Astrocyte (in vitro differentiated cells and primary cell): ENCODE results near the gene ADGRL1. TPM values are rescaled to one million over a fixed set of nuclear protein-coding genes. Genes with fewer than 3 reads are reported as not detected.

Source experiments
- DNase-seq: peaks from one replicate; pipeline ENCODE4 v3.0.0-alpha.2; 2010; ENCODE audit warnings: low read depth
- FAIRE-seq: peaks from 2 replicates; lab custom pipeline; 2011; peaks lifted over from hg19 to GRCh38; lab: Jason Lieb, UNC
- H2AFZ ChIP-seq: 2 replicates; pipeline ENCODE4 v1.6.0; 2012; ENCODE audit warnings: low read depth, low read length, inconsistent platforms
- H3K27ac ChIP-seq: 2 replicates; pipeline ENCODE4 v1.5.1; 2011; ENCODE audit warnings: low read depth, low read length, inconsistent platforms
- H3K27me3 ChIP-seq: 2 replicates; pipeline ENCODE4 v1.6.0; 2011; ENCODE audit warnings: low read length, inconsistent platforms; ENCODE audit not compliant: insufficient read depth
- H3K36me3 ChIP-seq: 2 replicates; pipeline ENCODE4 v1.5.1; 2011; ENCODE audit warnings: low read length, inconsistent platforms; ENCODE audit not compliant: insufficient read depth
- H3K4me1 ChIP-seq: 2 replicates; pipeline ENCODE4 v1.5.1; 2011; ENCODE audit warnings: low read length, inconsistent platforms; ENCODE audit not compliant: insufficient read depth
- H3K4me2 ChIP-seq: 2 replicates; pipeline ENCODE4 v1.6.0; 2012; ENCODE audit warnings: low read length, inconsistent platforms
- H3K4me3 ChIP-seq: 2 replicates; pipeline ENCODE4 v1.5.1; 2011; ENCODE audit warnings: low read depth, mild to moderate bottlenecking, low read length, inconsistent platforms; ENCODE audit not compliant: insufficient read depth
- H3K79me2 ChIP-seq: 2 replicates; pipeline ENCODE4 v1.6.0; 2012; ENCODE audit warnings: mild to moderate bottlenecking, low read length, inconsistent platforms; ENCODE audit not compliant: insufficient read depth
- H3K9ac ChIP-seq: 2 replicates; pipeline ENCODE4 v1.6.0; 2012; ENCODE audit warnings: mild to moderate bottlenecking, low read length, inconsistent platforms
- H3K9me3 ChIP-seq: 2 replicates; pipeline ENCODE4 v1.5.1; 2012; ENCODE audit warnings: low read depth, mild to moderate bottlenecking, low read length, inconsistent platforms; ENCODE audit not compliant: insufficient read depth
- H4K20me1 ChIP-seq: 2 replicates; pipeline ENCODE4 v1.6.0; 2012; ENCODE audit warnings: low read length, inconsistent platforms; ENCODE audit not compliant: insufficient read depth
- H3K27ac Mint-ChIP-seq: one replicate; pipeline ENCODE4 v1.8.0; 2021; ENCODE audit warnings: mild to moderate bottlenecking, mixed read lengths; ENCODE audit not compliant: unreplicated experiment
- H3K27me3 Mint-ChIP-seq: one replicate; pipeline ENCODE4 v1.8.0; 2021; ENCODE audit warnings: low read depth, mixed read lengths; ENCODE audit not compliant: unreplicated experiment
- H3K36me3 Mint-ChIP-seq: one replicate; pipeline ENCODE4 v1.8.0; 2021; ENCODE audit warnings: low read depth, mixed read lengths; ENCODE audit not compliant: unreplicated experiment
- H3K4me1 Mint-ChIP-seq: one replicate; pipeline ENCODE4 v1.8.0; 2021; ENCODE audit warnings: low read depth, mixed read lengths; ENCODE audit not compliant: unreplicated experiment
- H3K4me3 Mint-ChIP-seq: one replicate; pipeline ENCODE4 v1.8.0; 2021; ENCODE audit warnings: mild to moderate bottlenecking, moderate library complexity, mixed read lengths; ENCODE audit not compliant: unreplicated experiment
- H3K9me3 Mint-ChIP-seq: one replicate; pipeline ENCODE4 v1.8.0; 2021; ENCODE audit warnings: mild to moderate bottlenecking, mixed read lengths; ENCODE audit not compliant: unreplicated experiment
- EZH2 ChIP-seq: IDR thresholded peaks from 2 replicates; pipeline ENCODE4 v1.6.1; 2012; ENCODE audit warnings: mild to moderate bottlenecking, low read length, inconsistent platforms; ENCODE audit not compliant: insufficient read depth
- total RNA-seq: library from RNA; stranded (reverse); gene quantifications from 2 replicates; pipeline ENCODE4 v1.2.1, GENCODE V29; 2021
- TF ChIP-seq, protein P1 (sequence below): IDR thresholded peaks from 2 replicates; pipeline ENCODE4 v1.5.1; 2011; ENCODE audit warnings: low read depth, mild to moderate bottlenecking, inconsistent platforms, low read length, moderate library complexity; ENCODE audit not compliant: insufficient read depth

Gene ADGRL1
- total RNA-seq, 1 donor from 2014 or later = 40.9 TPM

DNA sequence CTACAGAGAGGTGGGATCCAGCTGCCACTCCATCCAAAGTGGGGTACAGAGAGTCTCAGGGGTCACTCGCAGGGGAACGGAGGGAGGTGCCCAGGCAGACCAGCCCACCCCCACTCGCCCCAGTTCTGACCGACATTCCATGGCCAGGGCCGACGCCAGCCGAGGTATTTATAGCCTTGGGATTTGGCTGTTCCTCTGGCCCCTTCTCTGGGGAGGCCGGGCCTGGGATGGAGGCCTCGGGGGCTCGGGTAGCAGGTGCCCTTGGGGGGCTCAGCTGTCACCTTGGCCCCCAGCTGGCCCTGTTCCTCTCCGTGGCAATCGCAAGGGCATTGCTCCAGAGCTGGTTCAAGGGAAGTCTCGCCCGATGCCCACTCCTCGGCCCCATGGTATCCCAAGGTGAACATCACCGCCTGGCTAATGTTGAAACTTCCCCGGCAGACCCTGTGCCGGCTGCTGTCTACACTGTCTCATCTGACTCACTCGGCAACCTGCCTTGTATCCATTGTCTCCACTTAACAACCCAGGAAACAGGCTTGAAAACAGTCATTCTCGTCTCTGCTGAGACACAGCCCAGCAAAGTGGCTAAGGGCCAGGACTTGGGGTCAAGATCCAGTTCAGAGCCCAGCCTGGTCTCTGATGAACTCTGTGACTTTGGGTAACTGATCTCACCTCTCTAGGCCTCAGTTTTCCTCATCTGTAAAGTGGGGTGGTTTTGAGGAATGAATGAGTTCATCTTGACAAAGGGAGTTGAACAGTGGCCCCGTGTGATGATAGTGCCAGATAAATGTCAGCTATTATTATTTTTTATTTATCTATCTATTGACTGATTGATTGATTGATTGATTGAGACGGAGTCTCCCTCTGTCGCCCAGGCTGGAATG is 98.1 kb downstream of the ADGRL1 start:
- Histone ChIP-seq H3K79me2 (peaks cover 24% of the 10 kb centered on the region), H4K20me1 (peaks cover 22% of the 10 kb centered on the region), H3K4me1 (peaks cover 9% of the 10 kb centered on the region), H3K4me3 (no peak overlapping the region), H3K9ac (no peak overlapping the region), H2AFZ (no peak overlapping the region), H3K36me3 (no peaks in the 10 kb centered on the region), H3K27ac (peak overlapping the region; percentile 58), H3K9me3 (no peaks in the 10 kb centered on the region), H3K27me3 (no peaks in the 10 kb centered on the region), H3K4me2 (no peak overlapping the region)
- H3K36me3 Mint-ChIP-seq = peaks cover 19% of the 10 kb centered on the region
- no peaks in the 10 kb centered on the region for H3K4me1 Mint-ChIP-seq
- no peak for TF ChIP-seq EZH2
- TF ChIP-seq, protein P1, sequence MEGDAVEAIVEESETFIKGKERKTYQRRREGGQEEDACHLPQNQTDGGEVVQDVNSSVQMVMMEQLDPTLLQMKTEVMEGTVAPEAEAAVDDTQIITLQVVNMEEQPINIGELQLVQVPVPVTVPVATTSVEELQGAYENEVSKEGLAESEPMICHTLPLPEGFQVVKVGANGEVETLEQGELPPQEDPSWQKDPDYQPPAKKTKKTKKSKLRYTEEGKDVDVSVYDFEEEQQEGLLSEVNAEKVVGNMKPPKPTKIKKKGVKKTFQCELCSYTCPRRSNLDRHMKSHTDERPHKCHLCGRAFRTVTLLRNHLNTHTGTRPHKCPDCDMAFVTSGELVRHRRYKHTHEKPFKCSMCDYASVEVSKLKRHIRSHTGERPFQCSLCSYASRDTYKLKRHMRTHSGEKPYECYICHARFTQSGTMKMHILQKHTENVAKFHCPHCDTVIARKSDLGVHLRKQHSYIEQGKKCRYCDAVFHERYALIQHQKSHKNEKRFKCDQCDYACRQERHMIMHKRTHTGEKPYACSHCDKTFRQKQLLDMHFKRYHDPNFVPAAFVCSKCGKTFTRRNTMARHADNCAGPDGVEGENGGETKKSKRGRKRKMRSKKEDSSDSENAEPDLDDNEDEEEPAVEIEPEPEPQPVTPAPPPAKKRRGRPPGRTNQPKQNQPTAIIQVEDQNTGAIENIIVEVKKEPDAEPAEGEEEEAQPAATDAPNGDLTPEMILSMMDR = no peak
- no peak overlapping the region for H3K4me3 Mint-ChIP-seq
- FAIRE-seq (no peak), DNase-seq (peak; percentile 46)
- no peaks in the 10 kb centered on the region for H3K9me3 Mint-ChIP-seq
- no peaks in the 10 kb centered on the region for H3K27me3 Mint-ChIP-seq
- no peak overlapping the region for H3K27ac Mint-ChIP-seq

DNA sequence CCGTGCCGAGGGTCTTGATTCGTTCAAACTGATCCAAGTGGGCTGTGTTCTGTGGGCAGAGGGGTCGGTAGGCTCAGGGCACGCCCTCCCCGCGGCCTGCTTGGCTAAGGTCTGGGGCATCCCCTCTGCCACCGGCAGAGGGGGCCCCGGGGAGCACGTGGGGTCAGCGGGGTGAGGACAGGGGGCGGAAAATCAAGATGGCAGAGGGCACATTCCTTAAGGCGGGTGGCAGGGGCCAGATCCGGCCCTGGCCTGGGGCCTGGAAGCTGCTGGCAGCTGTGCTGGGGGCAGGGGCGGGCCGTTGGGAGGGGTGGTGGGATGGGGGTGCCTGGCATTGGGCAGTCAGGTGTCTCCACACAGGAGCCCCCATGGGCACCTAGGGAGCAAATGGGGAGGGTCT is 99.1 kb downstream of the ADGRL1 start:
- H3K79me2 ChIP-seq = peaks cover 16% of the 10 kb centered on the region
- no peak overlapping the region for H3K27ac ChIP-seq
- no peaks in the 10 kb centered on the region for H3K27me3 ChIP-seq
- no peak overlapping the region for H2AFZ ChIP-seq
- H3K9ac ChIP-seq = no peak overlapping the region
- no peaks in the 10 kb centered on the region for H3K27me3 Mint-ChIP-seq
- peaks cover 4% of the 10 kb centered on the region for H3K4me1 ChIP-seq
- TF ChIP-seq EZH2 = no peak
- TF ChIP-seq, protein P1 = no peak
- H3K4me1 Mint-ChIP-seq = no peaks in the 10 kb centered on the region
- FAIRE-seq = no peak
- peaks cover 18% of the 10 kb centered on the region for H4K20me1 ChIP-seq
- no peak overlapping the region for H3K4me2 ChIP-seq
- H3K36me3 Mint-ChIP-seq = peaks cover 19% of the 10 kb centered on the region
- no peak for DNase-seq
- no peaks in the 10 kb centered on the region for H3K9me3 ChIP-seq
- peaks cover 3% of the 10 kb centered on the region for H3K36me3 ChIP-seq
- no peak overlapping the region for H3K4me3 Mint-ChIP-seq
- H3K9me3 Mint-ChIP-seq = no peaks in the 10 kb centered on the region
- no peak overlapping the region for H3K27ac Mint-ChIP-seq
- no peak overlapping the region for H3K4me3 ChIP-seq

DNA sequence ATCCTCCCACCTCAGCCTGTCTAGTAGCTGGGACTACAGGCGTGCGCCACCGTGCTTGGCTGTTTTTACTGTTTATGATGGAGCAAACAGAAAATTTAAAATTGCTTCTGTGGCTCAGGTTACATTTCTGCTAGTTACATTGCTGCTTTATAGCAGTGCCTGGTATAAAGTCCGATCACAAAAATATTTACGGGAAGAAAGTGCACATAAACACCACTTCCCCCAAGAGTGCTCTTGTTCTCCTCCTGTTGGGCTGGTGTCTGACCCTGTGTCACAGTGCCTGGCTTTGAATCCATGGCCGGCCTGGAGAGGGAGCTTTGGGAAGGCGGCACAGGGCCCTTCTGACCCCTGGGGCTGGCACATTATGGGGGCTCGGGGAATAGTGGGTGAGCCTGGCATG is 100.3 kb downstream of the ADGRL1 start:
- Mint-ChIP-seq H3K27me3 (no peaks in the 10 kb centered on the region), H3K4me3 (no peak overlapping the region), H3K9me3 (no peaks in the 10 kb centered on the region), H3K27ac (no peak overlapping the region), H3K4me1 (no peaks in the 10 kb centered on the region), H3K36me3 (peaks cover 22% of the 10 kb centered on the region)
- Histone ChIP-seq H2AFZ (no peak overlapping the region), H3K9me3 (no peaks in the 10 kb centered on the region), H3K4me2 (no peak overlapping the region), H3K9ac (no peak overlapping the region), H3K79me2 (peaks cover 11% of the 10 kb centered on the region), H4K20me1 (peaks cover 15% of the 10 kb centered on the region), H3K36me3 (peaks cover 6% of the 10 kb centered on the region), H3K27me3 (no peaks in the 10 kb centered on the region), H3K4me3 (no peak overlapping the region), H3K4me1 (peaks cover 4% of the 10 kb centered on the region), H3K27ac (no peak overlapping the region)
- no peak for DNase-seq
- no peak for TF ChIP-seq EZH2
- TF ChIP-seq, protein P1 = no peak
- FAIRE-seq = no peak
